ENCODE measurements around the gene NUFIP1.
"Not testable (repeated sequence)": the region's sequence is repeated elsewhere in the genome, so short reads cannot be mapped to it uniquely, and the experiment has no call there.

The NUFIP1 gene

GRCh38 chr13:44919104-44919804 lies 70.0 kb downstream of the NUFIP1 start:
- no peak for ATAC-seq

GRCh38 chr13:44918326-44919103 lies 70.8 kb downstream of the NUFIP1 start:
- ATAC-seq = peak; percentile 76 to 78

- ATAC-seq = peak; percentile 86 to 88
Measured at GRCh38 chr13:44917589-44918325, 71.5 kb downstream of the NUFIP1 start.

GRCh38 chr13:44912278-44913016 lies 76.8 kb downstream of the NUFIP1 start:
- no peak for ATAC-seq

- no peak for ATAC-seq
Measured at GRCh38 chr13:44908712-44909111, 80.6 kb downstream of the NUFIP1 start.

- ATAC-seq = no peak
Measured at GRCh38 chr13:44908266-44908665, 81.0 kb downstream of the NUFIP1 start.

- no peak for ATAC-seq
Measured at GRCh38 chr13:44906713-44907112, 82.6 kb downstream of the NUFIP1 start.

- no peak for ATAC-seq
Measured at GRCh38 chr13:44906230-44906629, 83.0 kb downstream of the NUFIP1 start.

- ATAC-seq = no peak
Measured at GRCh38 chr13:44905556-44905955, 83.7 kb downstream of the NUFIP1 start.

GRCh38 chr13:44904967-44905366 lies 84.3 kb downstream of the NUFIP1 start:
- ATAC-seq = no peak

- no peak for ATAC-seq
Measured at GRCh38 chr13:44903574-44903985, 85.7 kb downstream of the NUFIP1 start.

GRCh38 chr13:44902738-44903137 lies 86.5 kb downstream of the NUFIP1 start:
- ATAC-seq = no peak

GRCh38 chr13:44899967-44900366 lies 89.3 kb downstream of the NUFIP1 start:
- no peak for ATAC-seq

GRCh38 chr13:44898308-44898707 lies 91.0 kb downstream of the NUFIP1 start:
- not testable (repeated sequence) for ATAC-seq

GRCh38 chr13:44895953-44896335 lies 93.3 kb downstream of the NUFIP1 start:
- no peak for ATAC-seq

- ATAC-seq = no peak
Measured at GRCh38 chr13:44895264-44895952, 93.9 kb downstream of the NUFIP1 start.

GRCh38 chr13:44894001-44894770 lies 95.1 kb downstream of the NUFIP1 start:
- no peak for ATAC-seq
